ENCODE data around the gene CLEC4D.
"Not testable (repeated sequence)": the region's sequence is repeated elsewhere in the genome, so short reads cannot be mapped to it uniquely, and the experiment has no call there.

The CLEC4D gene

GRCh38 chr12:8513256-8513655, at the start of gene CLEC4D:
Gene CLEC4D (plus strand): TSS chr12:8513503. CDS start chr12:8513733, 230 bp downstream.
- no peak for DNase-seq (ENCODE audit: low read depth, low spot score)

GRCh38 chr12:8465301-8465996, 47.9 kb upstream of the CLEC4D start:
- DNase-seq (ENCODE audit: low read depth, low spot score), result no peak

GRCh38 chr12:8466241-8466640, 47.1 kb upstream of the CLEC4D start:
- no peak for DNase-seq (ENCODE audit: low read depth, low spot score)

GRCh38 chr12:8471090-8471489, 42.2 kb upstream of the CLEC4D start:
- DNase-seq (ENCODE audit: low read depth, low spot score), result no peak

- no peak for DNase-seq (ENCODE audit: low read depth, low spot score)
Observed at GRCh38 chr12:8475508-8476203, 37.6 kb upstream of the CLEC4D start.

GRCh38 chr12:8482571-8483061, 30.7 kb upstream of the CLEC4D start:
- no peak for DNase-seq (ENCODE audit: low read depth, low spot score)

GRCh38 chr12:8483079-8483478, 30.2 kb upstream of the CLEC4D start:
- no peak for DNase-seq (ENCODE audit: low read depth, low spot score)

GRCh38 chr12:8491646-8492530, 21.4 kb upstream of the CLEC4D start:
- no peak for DNase-seq (ENCODE audit: low read depth, low spot score)

- no peak for DNase-seq (ENCODE audit: low read depth, low spot score)
Observed at GRCh38 chr12:8493084-8493483, 20.2 kb upstream of the CLEC4D start.

GRCh38 chr12:8495671-8496070, 17.6 kb upstream of the CLEC4D start:
- DNase-seq (ENCODE audit: low read depth, low spot score), result not testable (repeated sequence)

- DNase-seq (ENCODE audit: low read depth, low spot score), result not testable (repeated sequence)
Observed at GRCh38 chr12:8496074-8496473, 17.2 kb upstream of the CLEC4D start.

- no peak for DNase-seq (ENCODE audit: low read depth, low spot score)
Observed at GRCh38 chr12:8499616-8500015, 13.7 kb upstream of the CLEC4D start.

GRCh38 chr12:8501720-8502119, 11.6 kb upstream of the CLEC4D start:
- no peak for DNase-seq (ENCODE audit: low read depth, low spot score)

- DNase-seq (ENCODE audit: low read depth, low spot score), result no peak
Observed at GRCh38 chr12:8504351-8504750, 9.0 kb upstream of the CLEC4D start.

GRCh38 chr12:8507596-8507995, 5.7 kb upstream of the CLEC4D start:
- DNase-seq (ENCODE audit: low read depth, low spot score), result no peak

GRCh38 chr12:8508223-8508622, 5.1 kb upstream of the CLEC4D start:
- no peak for DNase-seq (ENCODE audit: low read depth, low spot score)

- DNase-seq (ENCODE audit: low read depth, low spot score), result no peak
Observed at GRCh38 chr12:8508910-8509841, 4.1 kb upstream of the CLEC4D start.

- DNase-seq (ENCODE audit: low read depth, low spot score), result no peak
Observed at GRCh38 chr12:8517971-8518370, 4.7 kb downstream of the CLEC4D start.

GRCh38 chr12:8519171-8519570, 5.9 kb downstream of the CLEC4D start:
- DNase-seq (ENCODE audit: low read depth, low spot score), result no peak

- DNase-seq (ENCODE audit: low read depth, low spot score), result no peak
Observed at GRCh38 chr12:8527250-8528130, 14.2 kb downstream of the CLEC4D start.
